HL-60 (cell line): Measurements from ENCODE around the gene FREM3.

Experiments
- POLR2AphosphoS5 ChIP-seq: IDR thresholded peaks from 2 replicates; pipeline ENCODE4 v1.6.1; 2012; ENCODE audit warnings: low read depth
- TF ChIP-seq, protein P1 (sequence below): IDR thresholded peaks from one replicate; pipeline ENCODE4 v1.5.1; 2011; ENCODE audit warnings: low read length, control low read depth, inconsistent platforms; ENCODE audit not compliant: insufficient read depth

GRCh38 chr4:143554728-143555597 lies 145.5 kb downstream of the FREM3 start:
- TF ChIP-seq, protein P1, sequence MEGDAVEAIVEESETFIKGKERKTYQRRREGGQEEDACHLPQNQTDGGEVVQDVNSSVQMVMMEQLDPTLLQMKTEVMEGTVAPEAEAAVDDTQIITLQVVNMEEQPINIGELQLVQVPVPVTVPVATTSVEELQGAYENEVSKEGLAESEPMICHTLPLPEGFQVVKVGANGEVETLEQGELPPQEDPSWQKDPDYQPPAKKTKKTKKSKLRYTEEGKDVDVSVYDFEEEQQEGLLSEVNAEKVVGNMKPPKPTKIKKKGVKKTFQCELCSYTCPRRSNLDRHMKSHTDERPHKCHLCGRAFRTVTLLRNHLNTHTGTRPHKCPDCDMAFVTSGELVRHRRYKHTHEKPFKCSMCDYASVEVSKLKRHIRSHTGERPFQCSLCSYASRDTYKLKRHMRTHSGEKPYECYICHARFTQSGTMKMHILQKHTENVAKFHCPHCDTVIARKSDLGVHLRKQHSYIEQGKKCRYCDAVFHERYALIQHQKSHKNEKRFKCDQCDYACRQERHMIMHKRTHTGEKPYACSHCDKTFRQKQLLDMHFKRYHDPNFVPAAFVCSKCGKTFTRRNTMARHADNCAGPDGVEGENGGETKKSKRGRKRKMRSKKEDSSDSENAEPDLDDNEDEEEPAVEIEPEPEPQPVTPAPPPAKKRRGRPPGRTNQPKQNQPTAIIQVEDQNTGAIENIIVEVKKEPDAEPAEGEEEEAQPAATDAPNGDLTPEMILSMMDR: no peak
- TF ChIP-seq POLR2AphosphoS5: no peak
